ENCODE results near the gene RPL29.

The RPL29 gene

GRCh38 chr3:51961011-51961410 lies 34.7 kb downstream of the RPL29 start:
- TF ChIP-seq CTCF (IDR thresholded peaks at IDR 0.05; ENCODE audit: insufficient read depth, low read length, poor library complexity, severe bottlenecking): no peak
- H3K36me3 ChIP-seq (ENCODE audit: control insufficient read depth, insufficient read depth, low read length): no peaks in the 10 kb centered on the region
- no peaks in the 10 kb centered on the region for H3K27me3 ChIP-seq (replicated peaks; ENCODE audit: control insufficient read depth, insufficient read depth, low read length)
- H3K4me3 ChIP-seq (replicated peaks; ENCODE audit: low read depth, low read length): no peak overlapping the region
- no peak for DNase-seq (ENCODE audit: extremely low read depth, insufficient read length)

- TF ChIP-seq CTCF (IDR thresholded peaks at IDR 0.05; ENCODE audit: insufficient read depth, low read length, poor library complexity, severe bottlenecking): no peak
Observed at GRCh38 chr3:51960386-51960785, 35.3 kb downstream of the RPL29 start.

DNA sequence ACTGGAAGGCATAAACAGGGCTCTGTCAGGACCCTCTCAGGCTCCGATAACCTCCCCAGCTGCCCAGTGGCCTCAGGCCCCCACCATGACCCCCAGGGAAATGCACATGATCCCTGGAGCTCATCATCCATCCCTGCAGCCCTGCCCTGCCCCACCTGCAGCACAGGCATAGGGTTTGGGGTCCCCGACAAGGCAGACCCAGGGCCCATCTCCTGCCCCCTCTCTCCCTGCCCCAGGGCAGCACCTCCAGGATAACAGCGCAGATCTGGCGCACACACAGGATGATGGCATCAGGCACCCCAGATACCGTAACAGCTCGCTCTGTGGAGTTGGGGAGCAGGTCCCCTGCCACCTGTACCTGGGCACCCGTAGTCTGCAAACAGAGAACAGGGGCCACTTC lies 36.0 kb downstream of the RPL29 start:
- no peaks in the 10 kb centered on the region for H3K36me3 ChIP-seq (ENCODE audit: control insufficient read depth, insufficient read depth, low read length)
- no peak for DNase-seq (ENCODE audit: extremely low read depth, insufficient read length)
- no peaks in the 10 kb centered on the region for H3K27me3 ChIP-seq (replicated peaks; ENCODE audit: control insufficient read depth, insufficient read depth, low read length)
- H3K4me3 ChIP-seq (replicated peaks; ENCODE audit: low read depth, low read length): no peak overlapping the region
- no peak for TF ChIP-seq CTCF (IDR thresholded peaks at IDR 0.05; ENCODE audit: insufficient read depth, low read length, poor library complexity, severe bottlenecking)

More at GRCh38 chr3:51960386-51960785, 35.3 kb downstream of the RPL29 start:
- Histone ChIP-seq H3K27me3 (replicated peaks; ENCODE audit: control insufficient read depth, insufficient read depth, low read length) (no peaks in the 10 kb centered on the region), H3K4me3 (replicated peaks; ENCODE audit: low read depth, low read length) (no peak overlapping the region), H3K36me3 (ENCODE audit: control insufficient read depth, insufficient read depth, low read length) (no peaks in the 10 kb centered on the region)
- no peak for DNase-seq (ENCODE audit: extremely low read depth, insufficient read length)

GRCh38 chr3:51958603-51959521 lies 36.8 kb downstream of the RPL29 start:
- Histone ChIP-seq H3K4me3 (replicated peaks; ENCODE audit: low read depth, low read length) (no peak overlapping the region), H3K27me3 (replicated peaks; ENCODE audit: control insufficient read depth, insufficient read depth, low read length) (no peaks in the 10 kb centered on the region), H3K36me3 (ENCODE audit: control insufficient read depth, insufficient read depth, low read length) (no peaks in the 10 kb centered on the region)
- DNase-seq (ENCODE audit: extremely low read depth, insufficient read length): no peak
- TF ChIP-seq CTCF (IDR thresholded peaks at IDR 0.05; ENCODE audit: insufficient read depth, low read length, poor library complexity, severe bottlenecking): no peak

DNA sequence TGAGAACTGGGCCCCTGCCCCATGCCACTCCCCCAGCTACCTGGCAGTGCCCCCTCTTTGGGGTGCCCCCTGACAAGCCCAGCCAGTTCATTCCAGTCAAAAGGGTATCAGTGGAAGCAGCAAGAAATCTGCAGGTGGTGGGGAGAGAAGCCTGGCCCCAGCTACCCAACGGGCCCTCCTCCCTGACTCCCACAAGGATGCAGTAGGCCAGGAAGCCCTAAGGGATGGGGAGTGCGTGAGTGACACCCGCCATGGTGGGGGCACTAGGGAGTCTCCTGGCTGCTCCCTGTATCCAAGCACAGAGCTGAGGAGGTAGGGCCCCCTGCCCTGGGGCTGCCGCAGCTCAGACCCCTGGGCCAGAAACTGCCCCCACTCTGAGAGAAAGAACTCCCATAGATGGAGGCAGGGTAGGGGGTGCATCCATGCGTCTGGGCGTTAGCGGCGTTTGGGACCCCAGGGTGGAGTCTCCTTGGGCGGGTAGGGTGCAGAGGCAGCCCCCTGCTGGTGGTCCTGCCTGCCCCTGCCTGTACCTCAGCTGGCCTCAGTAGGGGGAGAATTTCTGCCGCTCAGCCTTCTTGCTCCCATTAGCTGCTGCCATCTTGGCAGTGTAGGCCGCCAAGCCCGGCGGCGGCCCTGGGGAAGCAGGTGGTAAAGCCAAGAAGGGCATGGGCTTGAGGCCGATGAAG lies 38.0 kb downstream of the RPL29 start:
- no peak for TF ChIP-seq CTCF (IDR thresholded peaks at IDR 0.05; ENCODE audit: insufficient read depth, low read length, poor library complexity, severe bottlenecking)
- Histone ChIP-seq H3K27me3 (replicated peaks; ENCODE audit: control insufficient read depth, insufficient read depth, low read length) (no peaks in the 10 kb centered on the region), H3K4me3 (replicated peaks; ENCODE audit: low read depth, low read length) (no peak overlapping the region), H3K36me3 (ENCODE audit: control insufficient read depth, insufficient read depth, low read length) (no peaks in the 10 kb centered on the region)
- no peak for DNase-seq (ENCODE audit: extremely low read depth, insufficient read length)

Measured in GM06990 (cell line).